Prostate gland (tissue), 2 donors: ENCODE measurements around the gene TNNC2. TPM values are rescaled to one million over a fixed set of nuclear protein-coding genes. Genes with fewer than 3 reads are reported as not detected.

Experiments used
- DNase-seq: peaks from one replicate; pipeline ENCODE4 v3.0.0-alpha.2; 2019; ENCODE audit warnings: low spot score
- H3K27ac ChIP-seq, 2 donors: fragments of 200-600 bp; sonication (generic); 2 replicates each; pipeline ENCODE4 v1.5.1; 2017 to 2019
- H3K27me3 ChIP-seq: fragments of 200-600 bp; sonication (generic); replicated peaks from 2 replicates; pipeline ENCODE4 v1.5.1; 2019; ENCODE audit not compliant: insufficient read depth
- H3K36me3 ChIP-seq, 2 donors: fragments of 200-600 bp; sonication (generic); 1 replicate in 1 of 2; 2 replicates in 1 of 2; pipeline versions ENCODE4 v1.5.1 to v1.8.1; 2017 to 2019
- H3K4me1 ChIP-seq: fragments of 200-600 bp; sonication (generic); replicated peaks from 2 replicates; pipeline ENCODE4 v1.5.1; 2019
- H3K4me3 ChIP-seq, 2 donors: fragments of 200-600 bp; sonication (generic); 2 replicates each; pipeline ENCODE4 v1.5.1; 2017 to 2019
- H3K9me3 ChIP-seq: fragments of 200-600 bp; sonication (generic); 2 replicates; pipeline ENCODE4 v1.5.1; 2017
- POLR2A ChIP-seq: fragments of 450-650 bp; IDR thresholded peaks from one replicate; pipeline ENCODE4 v1.6.1; 2016; ENCODE audit warnings: antibody characterized with exemption, mild to moderate bottlenecking
- POLR2AphosphoS5 ChIP-seq: sonication (generic); formaldehyde crosslinking; IDR thresholded peaks from one replicate; pipeline ENCODE4 v1.6.1; 2017; ENCODE audit warnings: antibody characterized with exemption
- WGBS: methylation state at CpG from one replicate; pipeline ENCODE4 v1.1.5; 2018; 5-methylcytosine and 5-hydroxymethylcytosine counted together
- intact Hi-C: fragments of 100-400 bp; cut with DNase I; formaldehyde crosslinking; loops from one replicate; pipeline ENCODE4 v1.14.2; 2022
- total RNA-seq, 2 donors: library from RNA; depleted of rRNA; stranded (reverse); fragments of >200 nt; gene quantifications; one replicate each; pipeline ENCODE4 v1.1.0, GENCODE V29; 2016
- TF ChIP-seq, protein P1 (sequence below), 4 experiments: fragments of 200-600 bp in 2 of 4; fragments of 450-650 bp in 2 of 4; sonication (generic) in 2 of 4; IDR thresholded peaks; 1 replicate in 3 of 4; 2 replicates in 1 of 4; pipeline ENCODE4 v1.5.1; 2016 to 2019; ENCODE audit warnings: antibody characterized with exemption in 4 of 4, mild to moderate bottlenecking in 2 of 4, moderate library complexity in 2 of 4

The TNNC2 gene
- total RNA-seq, 2 donors from 2014 or later: 2.1 to 3.0 TPM

DNA sequence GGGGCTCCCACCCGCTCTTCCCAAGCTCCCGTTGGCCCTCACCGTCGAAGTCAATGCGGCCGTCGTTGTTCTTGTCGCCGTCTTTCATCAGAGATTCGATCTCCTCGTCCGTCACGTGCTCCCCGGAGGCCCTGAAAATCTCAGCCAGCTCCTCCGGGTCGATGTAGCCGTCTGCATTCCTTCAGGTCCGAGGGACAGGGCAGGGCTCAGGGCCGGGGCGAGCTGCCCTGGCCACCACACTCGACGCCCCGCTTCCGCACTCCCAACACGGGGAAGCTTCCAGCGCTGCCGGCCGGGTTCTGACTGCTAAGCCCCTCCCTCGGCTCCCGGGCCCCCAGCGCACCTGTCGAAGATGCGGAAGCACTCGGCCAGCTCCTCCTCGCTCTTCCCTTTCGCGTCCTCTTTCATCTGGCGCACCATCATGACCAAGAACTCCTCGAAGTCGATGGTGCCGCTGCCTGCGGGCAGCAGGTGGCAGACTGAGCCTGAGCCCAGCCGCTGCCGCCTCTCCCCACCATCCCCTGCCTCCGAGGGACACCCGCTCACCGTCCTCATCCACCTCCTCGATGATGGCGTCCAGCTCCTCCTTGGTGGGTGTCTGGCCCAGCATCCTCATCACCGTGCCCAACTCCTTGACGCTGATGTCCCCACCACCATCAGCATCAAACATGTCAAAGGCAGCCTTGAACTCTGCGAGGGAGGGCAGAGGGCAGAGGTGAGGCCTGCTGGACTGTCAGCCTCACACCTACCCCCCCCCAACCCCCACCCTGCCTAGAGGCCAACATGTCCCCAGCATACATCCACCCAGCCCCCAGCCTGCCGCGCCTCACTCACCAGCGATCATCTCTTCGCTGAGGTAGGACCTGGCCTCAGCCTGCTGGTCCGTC lies 2.9 kb downstream of the TNNC2 start:
- Histone ChIP-seq H3K36me3 (no peaks in the 10 kb centered on the region), H3K4me1 (no peaks in the 10 kb centered on the region), H3K9me3 (no peaks in the 10 kb centered on the region), H3K4me3 (no peak overlapping the region), H3K27ac (no peak overlapping the region), H3K27me3 (no peaks in the 10 kb centered on the region)
- TF ChIP-seq POLR2A (no peak), POLR2AphosphoS5 (no peak)
- TF ChIP-seq, protein P1, sequence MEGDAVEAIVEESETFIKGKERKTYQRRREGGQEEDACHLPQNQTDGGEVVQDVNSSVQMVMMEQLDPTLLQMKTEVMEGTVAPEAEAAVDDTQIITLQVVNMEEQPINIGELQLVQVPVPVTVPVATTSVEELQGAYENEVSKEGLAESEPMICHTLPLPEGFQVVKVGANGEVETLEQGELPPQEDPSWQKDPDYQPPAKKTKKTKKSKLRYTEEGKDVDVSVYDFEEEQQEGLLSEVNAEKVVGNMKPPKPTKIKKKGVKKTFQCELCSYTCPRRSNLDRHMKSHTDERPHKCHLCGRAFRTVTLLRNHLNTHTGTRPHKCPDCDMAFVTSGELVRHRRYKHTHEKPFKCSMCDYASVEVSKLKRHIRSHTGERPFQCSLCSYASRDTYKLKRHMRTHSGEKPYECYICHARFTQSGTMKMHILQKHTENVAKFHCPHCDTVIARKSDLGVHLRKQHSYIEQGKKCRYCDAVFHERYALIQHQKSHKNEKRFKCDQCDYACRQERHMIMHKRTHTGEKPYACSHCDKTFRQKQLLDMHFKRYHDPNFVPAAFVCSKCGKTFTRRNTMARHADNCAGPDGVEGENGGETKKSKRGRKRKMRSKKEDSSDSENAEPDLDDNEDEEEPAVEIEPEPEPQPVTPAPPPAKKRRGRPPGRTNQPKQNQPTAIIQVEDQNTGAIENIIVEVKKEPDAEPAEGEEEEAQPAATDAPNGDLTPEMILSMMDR (IDR thresholded peaks at IDR 0.05): peak in 2 of 4 experiments; percentile 33 to 46
- intact Hi-C loops: loop anchor here (5.0 kb wide), 1 partner anchor 33 kb away; the partner anchor contains the start of genes ACOT8 and ZSWIM3
- peak; percentile 13 for DNase-seq
- WGBS: 19% methylated on average over 57 of the region's 57 CpGs

DNA sequence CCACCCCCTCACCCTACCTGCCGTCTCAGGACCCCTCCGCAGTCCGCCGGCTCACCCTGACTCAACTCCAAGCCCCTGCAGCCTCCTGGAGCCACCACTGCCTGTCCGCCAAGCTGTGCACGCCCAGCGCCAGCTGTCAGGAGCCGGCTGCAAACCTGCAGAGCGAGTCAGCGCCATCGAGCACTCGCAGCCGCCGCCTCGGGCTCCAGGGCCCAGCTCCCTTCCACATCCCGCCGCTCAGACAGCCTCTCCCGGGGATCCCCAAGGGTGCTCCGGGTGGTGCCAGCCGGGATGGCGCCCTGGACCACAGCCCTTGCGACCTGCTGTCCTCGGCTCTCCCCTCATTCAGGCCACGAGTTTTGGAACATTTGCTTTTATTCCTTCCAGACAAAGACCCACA lies 4.3 kb downstream of the TNNC2 start:
- no peak overlapping the region for H3K27ac ChIP-seq
- TF ChIP-seq POLR2A: no peak
- TF ChIP-seq, protein P1 (IDR thresholded peaks at IDR 0.05): no peak
- TF ChIP-seq POLR2AphosphoS5: no peak
- H3K4me1 ChIP-seq: no peaks in the 10 kb centered on the region
- no peaks in the 10 kb centered on the region for H3K27me3 ChIP-seq
- WGBS: 5% methylated on average over 21 of the region's 24 CpGs
- intact Hi-C loops: loop anchor here (5.0 kb wide), 1 partner anchor 34 kb away; the partner anchor contains the start of genes ACOT8 and ZSWIM3
- DNase-seq: peak; percentile 22
- H3K9me3 ChIP-seq: no peaks in the 10 kb centered on the region
- peak overlapping the region in 1 of 2 donors; percentile 4 for H3K4me3 ChIP-seq
- no peaks in the 10 kb centered on the region for H3K36me3 ChIP-seq

DNA sequence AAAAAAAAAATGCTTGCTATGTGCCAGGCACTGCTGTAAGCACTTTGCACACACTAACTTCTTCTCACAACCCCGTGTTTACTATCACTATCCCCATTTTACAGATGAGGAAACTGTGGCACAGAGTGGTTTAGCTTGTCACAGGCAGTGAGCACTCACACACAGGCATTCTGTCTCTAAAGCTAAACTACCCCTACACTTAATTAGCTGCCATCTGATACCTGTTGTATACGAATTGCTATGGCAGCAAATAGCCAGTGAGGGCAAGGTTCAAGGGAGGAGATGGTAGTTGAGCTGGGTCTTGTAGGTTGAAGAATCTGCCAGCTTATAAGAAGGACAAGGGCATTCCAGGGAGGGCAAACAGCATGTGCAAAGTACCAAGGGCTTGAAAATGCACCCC lies 5.2 kb downstream of the TNNC2 start:
- H3K27me3 ChIP-seq: no peaks in the 10 kb centered on the region
- no peak overlapping the region for H3K4me3 ChIP-seq
- no peaks in the 10 kb centered on the region for H3K36me3 ChIP-seq
- no peaks in the 10 kb centered on the region for H3K4me1 ChIP-seq
- 79% methylated on average over 2 of the region's 2 CpGs for WGBS
- no peaks in the 10 kb centered on the region for H3K9me3 ChIP-seq
- intact Hi-C loops: loop anchor here (5.0 kb wide), 1 partner anchor 35 kb away; the partner anchor contains the start of genes ACOT8 and ZSWIM3
- TF ChIP-seq POLR2A (no peak), POLR2AphosphoS5 (no peak)
- TF ChIP-seq, protein P1 (IDR thresholded peaks at IDR 0.05): no peak
- H3K27ac ChIP-seq: no peak overlapping the region
- no peak for DNase-seq

DNA sequence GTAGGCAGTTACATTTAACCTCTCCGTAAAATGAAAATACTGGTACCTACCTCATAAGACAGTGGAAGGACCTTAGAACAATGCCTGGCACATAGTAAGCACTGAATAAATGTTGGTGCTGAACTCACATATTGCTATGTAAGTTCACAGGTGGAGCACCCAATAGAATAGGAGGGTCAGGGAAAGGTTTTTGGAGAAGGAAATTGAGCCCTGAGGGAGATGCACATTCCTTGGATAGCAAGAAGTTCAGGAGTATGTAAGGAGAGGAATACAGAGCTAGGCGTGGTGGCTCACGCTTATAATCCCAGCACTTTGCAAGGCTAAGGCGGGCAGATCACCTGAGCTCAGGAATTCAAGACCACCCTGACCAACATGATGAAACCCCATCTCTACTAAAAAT lies 7.6 kb downstream of the TNNC2 start:
- WGBS: 93% methylated on average over 4 of the region's 4 CpGs
- no peak overlapping the region for H3K4me3 ChIP-seq
- no peak for TF ChIP-seq POLR2A
- TF ChIP-seq, protein P1 (IDR thresholded peaks at IDR 0.05): no peak
- no peak for TF ChIP-seq POLR2AphosphoS5
- H3K27me3 ChIP-seq: no peaks in the 10 kb centered on the region
- no peaks in the 10 kb centered on the region for H3K4me1 ChIP-seq
- intact Hi-C loops: no loop called here
- DNase-seq: no peak
- no peaks in the 10 kb centered on the region for H3K9me3 ChIP-seq
- no peaks in the 10 kb centered on the region for H3K36me3 ChIP-seq
- H3K27ac ChIP-seq: no peak overlapping the region

DNA sequence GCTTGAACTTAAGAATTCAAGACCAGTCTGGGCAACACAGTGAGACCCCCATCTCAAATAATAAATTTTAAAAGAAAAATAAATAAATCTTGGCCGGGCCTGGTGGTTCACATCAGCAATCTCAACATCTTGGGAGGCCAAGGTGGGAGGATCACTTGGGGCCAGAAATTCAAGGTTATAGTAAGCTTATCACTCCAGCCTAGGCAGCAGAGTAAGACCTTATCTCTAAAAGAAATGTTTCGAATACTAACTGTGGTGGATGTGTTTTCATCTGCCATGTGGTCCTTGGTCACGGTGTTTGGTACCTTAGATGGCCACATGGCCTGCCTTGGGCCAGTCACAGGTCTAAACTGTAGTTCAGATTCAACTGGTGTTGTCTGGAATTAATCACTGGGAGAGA lies 8.9 kb downstream of the TNNC2 start:
- 69% methylated on average over 3 of the region's 3 CpGs for WGBS
- Histone ChIP-seq H3K4me3 (no peak overlapping the region), H3K36me3 (no peaks in the 10 kb centered on the region), H3K27me3 (no peaks in the 10 kb centered on the region), H3K9me3 (no peaks in the 10 kb centered on the region), H3K4me1 (no peaks in the 10 kb centered on the region), H3K27ac (no peak overlapping the region)
- DNase-seq: no peak
- intact Hi-C loops: no loop called here
- TF ChIP-seq, protein P1 (IDR thresholded peaks at IDR 0.05): no peak
- TF ChIP-seq POLR2A (no peak), POLR2AphosphoS5 (no peak)
